Fibroblast of gingiva (primary cell): ENCODE data around the gene TEDDM1.

ENCODE experiments used
- DNase-seq: peaks from one replicate; pipeline ENCODE4 v3.0.0-alpha.2; 2011; ENCODE audit warnings: low read depth

Gene TEDDM1

GRCh38 chr1:182406012-182406411 lies 5.5 kb upstream of the TEDDM1 start:
- DNase-seq: no peak

- DNase-seq: no peak
Measured at GRCh38 chr1:182405578-182405977, 5.1 kb upstream of the TEDDM1 start.

- no peak for DNase-seq
Measured at GRCh38 chr1:182404781-182405180, 4.3 kb upstream of the TEDDM1 start.

- no peak for DNase-seq
Measured at GRCh38 chr1:182397653-182398393, 2.6 kb downstream of the TEDDM1 start.

GRCh38 chr1:182395906-182396305 lies 4.6 kb downstream of the TEDDM1 start:
- no peak for DNase-seq

GRCh38 chr1:182394055-182394775 lies 6.3 kb downstream of the TEDDM1 start:
- DNase-seq: no peak

GRCh38 chr1:182392050-182393028 lies 8.1 kb downstream of the TEDDM1 start:
- peak; percentile 58 for DNase-seq

GRCh38 chr1:182391362-182392049 lies 9.0 kb downstream of the TEDDM1 start, which contains the start of gene GLUL:
TSS of gene GLUL (minus strand) at chr1:182391790. CDS start at chr1:182388737, 3,053 bp downstream.
- peak; percentile 96 for DNase-seq

- no peak for DNase-seq
Measured at GRCh38 chr1:182391028-182391361, 9.5 kb downstream of the TEDDM1 start.

- DNase-seq: no peak
Measured at GRCh38 chr1:182389619-182390047, 10.8 kb downstream of the TEDDM1 start.

- DNase-seq: no peak
Measured at GRCh38 chr1:182388392-182389134, 11.9 kb downstream of the TEDDM1 start.

- DNase-seq: no peak
Measured at GRCh38 chr1:182387566-182387965, 12.9 kb downstream of the TEDDM1 start.

GRCh38 chr1:182386980-182387379 lies 13.5 kb downstream of the TEDDM1 start:
- DNase-seq: no peak

- DNase-seq: no peak
Measured at GRCh38 chr1:182385885-182386853, 14.3 kb downstream of the TEDDM1 start.

- no peak for DNase-seq
Measured at GRCh38 chr1:182384387-182384960, 16.0 kb downstream of the TEDDM1 start.

- no peak for DNase-seq
Measured at GRCh38 chr1:182383934-182384333, 16.5 kb downstream of the TEDDM1 start.

- no peak for DNase-seq
Measured at GRCh38 chr1:182383037-182383661, 17.3 kb downstream of the TEDDM1 start.

- DNase-seq: no peak
Measured at GRCh38 chr1:182381962-182382819, 18.3 kb downstream of the TEDDM1 start.
